ENCODE measurements around the gene CYB561D2.

The CYB561D2 gene

GRCh38 chr3:50358911-50359759, 8.5 kb downstream of the CYB561D2 start, which contains the start of gene TMEM115:
TSS of gene TMEM115 (minus strand) at chr3:50359521. CDS start at chr3:50359063, 458 bp downstream.
- DNase-seq (ENCODE audit: low read depth in 2 of 2, low spot score in 1 of 2), result peak; percentile 89 to 92

DNA sequence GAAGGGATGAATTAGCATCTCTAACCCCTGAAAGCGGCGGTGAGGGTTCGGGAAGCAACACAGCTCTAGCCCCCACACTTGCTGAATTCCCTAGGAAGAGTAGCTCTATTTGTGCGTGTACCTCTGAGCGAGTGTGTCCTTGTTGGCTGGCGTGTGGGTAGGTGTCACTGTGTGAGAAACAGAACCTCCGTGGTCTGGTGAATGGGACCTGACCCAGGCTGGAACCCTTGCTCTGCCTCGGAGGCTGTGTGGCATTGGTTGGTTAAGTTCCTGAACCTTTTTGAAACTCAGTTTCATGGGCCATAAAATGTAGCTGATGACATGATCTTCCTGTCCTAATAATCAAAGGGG, 9.1 kb downstream of the CYB561D2 start:
- DNase-seq (ENCODE audit: low read depth in 2 of 2, low spot score in 1 of 2), result no peak

- no peak for DNase-seq (ENCODE audit: low read depth in 2 of 2, low spot score in 1 of 2)
Observed at GRCh38 chr3:50364573-50365079, 14.0 kb downstream of the CYB561D2 start.

- DNase-seq (ENCODE audit: low read depth in 2 of 2, low spot score in 1 of 2), result peak; percentile 85 to 86
Observed at GRCh38 chr3:50365080-50365841, 14.6 kb downstream of the CYB561D2 start.

- no peak for DNase-seq (ENCODE audit: low read depth in 2 of 2, low spot score in 1 of 2)
Observed at GRCh38 chr3:50365842-50366220, 15.2 kb downstream of the CYB561D2 start.

DNA sequence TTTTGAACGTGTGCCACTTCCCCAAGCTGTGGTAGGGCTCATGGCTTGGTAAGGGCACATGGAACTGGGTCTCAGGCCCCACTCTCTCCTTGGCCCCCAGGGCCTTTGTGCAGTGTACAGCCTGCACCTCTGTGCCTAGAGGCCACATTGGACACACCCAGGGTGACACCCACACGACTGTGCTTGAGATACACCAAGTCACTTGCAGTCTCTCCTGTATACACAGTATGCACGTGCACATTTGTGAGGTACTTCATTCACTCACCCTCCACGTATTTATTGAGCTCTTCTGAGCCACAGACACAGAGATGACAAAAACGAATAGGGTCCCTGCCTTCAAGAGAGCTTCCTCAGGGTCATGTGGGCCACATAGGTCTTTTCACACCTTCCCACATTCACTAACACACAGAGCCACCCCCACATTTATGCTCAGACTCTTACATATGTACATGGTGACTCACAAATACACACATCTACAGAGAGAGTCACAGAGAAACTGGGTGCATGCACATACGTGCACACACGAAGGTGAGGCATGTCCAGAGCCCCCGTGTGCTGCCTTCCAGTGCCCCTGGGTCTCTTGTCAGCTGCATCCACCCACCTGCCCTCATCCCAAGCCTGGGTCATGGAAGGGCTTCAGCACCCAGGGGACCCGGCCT, 18.5 kb downstream of the CYB561D2 start:
- DNase-seq (ENCODE audit: low read depth in 2 of 2, low spot score in 1 of 2), result no peak

DNA sequence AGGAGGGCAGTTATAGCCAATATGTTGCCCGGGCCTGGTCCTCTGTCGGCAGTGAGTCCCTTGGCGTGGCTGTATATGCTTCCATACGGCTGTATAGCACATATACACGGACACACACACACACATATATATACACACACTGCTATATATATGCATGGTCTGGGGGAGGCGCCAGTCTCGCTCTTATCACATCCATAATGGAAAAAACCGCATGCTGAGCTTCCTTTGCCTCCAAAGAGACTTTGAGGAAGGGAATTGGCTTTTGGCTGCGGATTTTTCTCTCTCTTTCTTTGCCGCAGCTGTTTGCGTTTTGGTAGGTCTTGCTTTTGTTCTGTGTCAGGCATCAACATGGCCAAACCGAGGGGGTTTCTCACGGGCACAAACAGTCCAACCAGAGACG, 19.9 kb downstream of the CYB561D2 start:
- DNase-seq (ENCODE audit: low read depth in 2 of 2, low spot score in 1 of 2), result no peak

DNA sequence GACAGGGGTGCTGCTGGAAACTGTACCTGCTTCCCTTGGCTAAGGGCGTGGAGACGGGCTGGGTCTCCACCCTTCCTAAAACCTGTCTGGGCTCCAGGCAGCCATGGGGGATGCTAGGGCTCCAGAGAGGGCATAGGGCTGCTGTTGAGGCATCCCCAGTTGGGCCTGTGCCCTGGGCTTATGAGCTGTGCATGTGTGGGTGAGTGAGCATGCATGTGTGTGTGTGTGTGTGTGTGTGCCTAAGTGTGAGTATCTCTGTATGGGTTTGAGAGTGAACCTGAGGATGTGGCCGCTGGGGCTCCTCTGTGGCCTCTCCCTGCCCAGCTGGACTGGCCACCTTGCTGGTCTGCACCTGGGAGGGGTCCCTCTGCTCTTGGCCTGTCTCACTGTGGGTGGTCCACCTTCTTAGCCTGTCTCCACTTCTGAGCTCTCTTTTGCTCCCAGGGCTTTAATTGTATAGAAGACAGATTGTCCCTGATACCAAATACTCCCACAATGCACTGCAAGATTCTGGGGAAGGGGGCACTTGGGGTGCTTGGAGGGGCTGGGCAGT, 20.5 kb downstream of the CYB561D2 start:
- DNase-seq (ENCODE audit: low read depth in 2 of 2, low spot score in 1 of 2), result no peak

DNA sequence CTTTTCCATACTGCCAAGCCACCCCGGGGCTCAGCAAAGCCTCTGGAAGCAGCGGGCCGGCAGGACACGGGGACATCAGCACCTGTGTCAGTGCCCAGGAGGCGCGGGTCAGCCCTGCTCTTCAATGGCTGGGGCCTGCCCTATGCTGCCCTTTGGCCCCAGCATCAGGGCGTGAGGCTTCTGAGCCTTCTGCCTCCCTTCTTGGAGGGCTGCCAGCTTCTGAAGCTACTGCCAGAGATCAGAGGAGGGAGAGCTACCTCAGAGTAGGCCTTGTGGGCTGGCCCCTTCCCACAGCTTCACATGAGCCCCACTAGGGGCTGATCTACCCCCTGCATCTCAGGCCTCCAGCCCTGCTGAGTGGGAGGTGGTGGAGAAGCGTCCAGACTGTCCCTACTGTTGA, 21.7 kb downstream of the CYB561D2 start:
- no peak for DNase-seq (ENCODE audit: low read depth in 2 of 2, low spot score in 1 of 2)

GRCh38 chr3:50373146-50374051, 22.7 kb downstream of the CYB561D2 start:
- DNase-seq (ENCODE audit: low read depth in 2 of 2, low spot score in 1 of 2), result no peak

- no peak for DNase-seq (ENCODE audit: low read depth in 2 of 2, low spot score in 1 of 2)
Observed at GRCh38 chr3:50374363-50375257, 23.9 kb downstream of the CYB561D2 start.

- no peak for DNase-seq (ENCODE audit: low read depth in 2 of 2, low spot score in 1 of 2)
Observed at GRCh38 chr3:50375258-50375931, 24.7 kb downstream of the CYB561D2 start.

- DNase-seq (ENCODE audit: low read depth in 2 of 2, low spot score in 1 of 2), result no peak
Observed at GRCh38 chr3:50378024-50378423, 27.4 kb downstream of the CYB561D2 start.

DNA sequence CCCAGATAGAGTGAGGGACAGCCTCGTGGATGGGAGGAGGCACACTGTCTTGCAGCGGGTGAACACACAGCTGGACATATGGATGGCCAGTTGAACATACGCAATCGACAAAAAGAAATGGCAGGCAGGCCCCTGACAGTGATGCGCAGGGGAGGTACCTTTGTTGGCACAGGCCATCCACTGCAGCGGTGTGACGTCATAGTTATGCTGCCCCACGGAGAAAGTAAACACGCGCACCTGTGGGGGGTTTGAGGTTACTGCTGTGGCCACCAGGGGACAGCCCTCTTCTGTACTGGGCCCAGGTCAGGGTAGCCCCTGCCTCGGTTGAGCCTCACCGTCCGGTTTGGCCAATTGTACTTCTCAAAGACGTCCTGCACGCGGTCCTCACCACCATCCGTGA, 28.1 kb downstream of the CYB561D2 start:
- no peak for DNase-seq (ENCODE audit: low read depth in 2 of 2, low spot score in 1 of 2)

- DNase-seq (ENCODE audit: low read depth in 2 of 2, low spot score in 1 of 2), result no peak
Observed at GRCh38 chr3:50380405-50381085, 29.9 kb downstream of the CYB561D2 start.

- DNase-seq (ENCODE audit: low read depth in 2 of 2, low spot score in 1 of 2), result no peak
Observed at GRCh38 chr3:50381383-50381782, 30.7 kb downstream of the CYB561D2 start.

DNA sequence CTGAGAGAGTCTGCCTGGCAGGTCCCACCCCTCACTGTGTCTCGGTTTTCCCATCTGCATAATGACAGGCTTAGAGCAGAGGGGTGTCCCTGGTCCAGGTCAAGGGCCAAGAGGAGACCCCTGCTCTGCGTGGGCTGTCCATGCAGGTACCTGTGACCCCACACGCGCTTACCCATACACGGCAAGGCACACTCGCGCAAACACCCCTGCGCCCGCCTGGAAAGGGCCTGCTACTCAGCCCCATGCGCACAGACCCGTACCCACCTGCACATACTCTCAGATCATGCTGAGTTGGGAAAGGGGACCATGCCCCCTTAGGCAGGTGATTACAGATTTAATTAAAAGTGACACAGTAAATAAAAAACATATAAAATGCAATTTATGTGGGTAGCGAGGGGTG, 32.1 kb downstream of the CYB561D2 start:
- no peak for DNase-seq (ENCODE audit: low read depth in 2 of 2, low spot score in 1 of 2)

DNA sequence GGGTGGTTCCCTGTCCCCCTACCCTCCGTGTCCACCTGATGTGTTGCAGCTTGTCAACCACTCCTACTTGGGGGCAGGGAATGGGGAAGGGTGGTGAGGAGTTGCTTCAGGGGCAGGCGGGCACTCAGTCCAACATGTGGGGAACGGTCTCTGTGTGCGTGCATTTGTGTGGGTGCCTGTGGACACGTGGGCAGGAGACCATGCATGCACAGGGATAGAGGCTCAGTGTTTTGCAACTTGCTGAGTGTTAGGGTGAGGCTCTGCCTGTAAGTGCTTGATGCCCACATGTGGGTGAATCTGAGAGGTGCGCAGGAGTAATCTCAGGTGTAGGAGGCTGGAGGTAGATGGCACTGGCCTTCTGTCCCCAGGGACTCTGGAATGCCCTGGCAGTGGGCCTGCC, 33.1 kb downstream of the CYB561D2 start:
- no peak for DNase-seq (ENCODE audit: low read depth in 2 of 2, low spot score in 1 of 2)
